Suppressor macrophage treated with lipopolysaccharide for 1 hour (primary cell): ENCODE measurements around the gene CYP20A1.
A peak's percentile ranks its signal among the peaks of the same experiment; 100 is the strongest.
"Not testable (repeated sequence)": the region's sequence is repeated elsewhere in the genome, so short reads cannot be mapped to it uniquely, and the experiment has no call there.

ENCODE experiments used
- DNase-seq, 3 donors: peaks; one replicate each; pipeline ENCODE4 v3.0.0-alpha.2; 2020 to 2022

CYP20A1 gene, protein sequence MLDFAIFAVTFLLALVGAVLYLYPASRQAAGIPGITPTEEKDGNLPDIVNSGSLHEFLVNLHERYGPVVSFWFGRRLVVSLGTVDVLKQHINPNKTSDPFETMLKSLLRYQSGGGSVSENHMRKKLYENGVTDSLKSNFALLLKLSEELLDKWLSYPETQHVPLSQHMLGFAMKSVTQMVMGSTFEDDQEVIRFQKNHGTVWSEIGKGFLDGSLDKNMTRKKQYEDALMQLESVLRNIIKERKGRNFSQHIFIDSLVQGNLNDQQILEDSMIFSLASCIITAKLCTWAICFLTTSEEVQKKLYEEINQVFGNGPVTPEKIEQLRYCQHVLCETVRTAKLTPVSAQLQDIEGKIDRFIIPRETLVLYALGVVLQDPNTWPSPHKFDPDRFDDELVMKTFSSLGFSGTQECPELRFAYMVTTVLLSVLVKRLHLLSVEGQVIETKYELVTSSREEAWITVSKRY

DNA sequence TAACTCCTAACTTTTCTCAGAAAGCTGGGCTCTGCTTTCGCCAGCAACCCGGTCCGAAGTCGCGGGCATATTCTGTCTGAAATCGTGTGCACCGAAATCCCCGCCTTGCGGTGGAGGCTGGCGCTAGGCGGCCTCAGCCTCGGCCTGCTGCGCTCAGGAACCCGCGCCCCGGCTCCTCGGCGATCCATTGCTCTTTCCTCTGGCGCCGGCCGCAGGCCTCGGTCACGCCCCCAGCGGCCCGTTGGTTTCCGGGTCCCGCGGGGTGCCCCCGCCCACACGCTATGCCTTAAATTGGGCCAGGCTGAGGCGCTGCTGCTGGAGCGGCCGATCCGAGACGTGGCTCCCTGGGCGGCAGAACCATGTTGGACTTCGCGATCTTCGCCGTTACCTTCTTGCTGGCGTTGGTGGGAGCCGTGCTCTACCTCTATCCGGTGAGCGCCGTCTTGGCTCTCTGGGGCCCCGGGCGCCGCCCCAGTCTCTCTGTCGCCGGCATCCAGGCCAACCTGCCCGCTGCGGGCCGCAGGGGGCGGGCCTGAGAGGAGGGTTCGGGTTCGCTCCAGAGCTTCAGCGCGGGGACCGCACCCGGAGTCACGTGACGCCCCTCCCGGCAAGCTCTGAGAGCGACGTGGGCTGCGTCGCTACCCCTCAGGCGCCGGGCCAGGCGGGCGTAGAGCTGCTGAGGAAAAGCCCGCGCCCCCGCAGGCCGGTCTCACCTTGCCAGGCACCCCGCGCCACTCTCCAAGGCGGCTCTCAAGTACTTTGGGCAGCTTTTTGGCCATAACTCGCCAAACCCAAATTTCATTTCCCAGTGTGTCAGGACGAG lies at the start of gene CYP20A1:
TSS of gene CYP20A1 (plus strand) at position 315 of the 823 bp plus-strand sequence. CDS start at position 360, 45 bp downstream.
- peak; percentile 99 to 100 (median 100) for DNase-seq

DNA sequence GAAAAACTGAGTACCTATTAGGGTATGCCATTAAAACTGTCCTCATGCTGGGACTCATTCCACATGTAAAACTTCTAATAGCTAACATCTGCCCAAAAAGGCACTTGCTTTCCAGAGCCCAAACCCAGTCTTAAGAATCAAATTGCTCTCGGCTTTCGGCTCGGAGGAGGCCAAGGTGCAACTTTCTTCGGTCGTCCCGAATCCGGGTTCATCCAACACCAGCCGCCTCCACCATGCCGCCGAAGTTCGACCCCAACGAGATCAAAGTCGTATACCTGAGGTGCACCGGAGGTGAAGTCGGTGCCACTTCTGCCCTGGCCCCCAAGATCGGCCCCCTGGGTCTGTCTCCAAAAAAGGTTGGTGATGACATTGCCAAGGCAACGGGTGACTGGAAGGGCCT lies 48.3 kb upstream of the CYP20A1 start:
- DNase-seq = not testable (repeated sequence)

DNA sequence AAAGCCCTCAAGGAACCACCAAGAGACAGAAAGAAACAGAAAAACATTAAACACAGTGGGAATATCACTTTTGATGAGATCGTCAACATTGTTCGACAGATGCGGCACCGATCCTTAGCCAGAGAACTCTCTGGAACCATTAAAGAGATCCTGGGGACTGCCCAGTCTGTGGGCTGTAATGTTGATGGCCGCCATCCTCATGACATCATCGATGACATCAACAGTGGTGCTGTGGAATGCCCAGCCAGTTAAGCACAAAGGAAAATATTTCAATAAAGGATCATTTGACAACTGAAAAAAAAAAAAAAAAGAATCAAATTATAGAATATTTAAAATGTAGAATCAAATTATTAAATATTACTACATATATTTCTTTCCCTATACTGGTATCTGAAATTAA lies 47.8 kb upstream of the CYP20A1 start:
- DNase-seq = not testable (repeated sequence)

DNA sequence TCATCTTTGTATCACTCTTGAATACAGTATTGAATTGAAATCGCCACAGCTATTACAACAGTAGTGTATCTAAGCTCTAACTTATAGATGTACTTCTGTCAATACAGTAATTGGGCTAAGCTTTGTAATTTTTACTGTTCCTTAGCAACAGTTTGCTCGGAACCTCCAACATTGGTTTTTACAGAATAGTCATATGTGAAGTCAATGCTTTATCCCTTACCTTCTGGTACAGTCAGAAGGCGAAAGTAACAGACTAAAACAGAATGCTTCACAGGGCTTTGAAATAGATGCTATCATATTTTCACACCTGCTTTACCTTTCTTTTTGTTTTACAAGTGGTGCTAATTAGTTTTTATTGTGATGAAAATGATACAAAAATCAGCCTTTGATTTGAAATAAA lies 46.9 kb upstream of the CYP20A1 start:
- DNase-seq = no peak

DNA sequence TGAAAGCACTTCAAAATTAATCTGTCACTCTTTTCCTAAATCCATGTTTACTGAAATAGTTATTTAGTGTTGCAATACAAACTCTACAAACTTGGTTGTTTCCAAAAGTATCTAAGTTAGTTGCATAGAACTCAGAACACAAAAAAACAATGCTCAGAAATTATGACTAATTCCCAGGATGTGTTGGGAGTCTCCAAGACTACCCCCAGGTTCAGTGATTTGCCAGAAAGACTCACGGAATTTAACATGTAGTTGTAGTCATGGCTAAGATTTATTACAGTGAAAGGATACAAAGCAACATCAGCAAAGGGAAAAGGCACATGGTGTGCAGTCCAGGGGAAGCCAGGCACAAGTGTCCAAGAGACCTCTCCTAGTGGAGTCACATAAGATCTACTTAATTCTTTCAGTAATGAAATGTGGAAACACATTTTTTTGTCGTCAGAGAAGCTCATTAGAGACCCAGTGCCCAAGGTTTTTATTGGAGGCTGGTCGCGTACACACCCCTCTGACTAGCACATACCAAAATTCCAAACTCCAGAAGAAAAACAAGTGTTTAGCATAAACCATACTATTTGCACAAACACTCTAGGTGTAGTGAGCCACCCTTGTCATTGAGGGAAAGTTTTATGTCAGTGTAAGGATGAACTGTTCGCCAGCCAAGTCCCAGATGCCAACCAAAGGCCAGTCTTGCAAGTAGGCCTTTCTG lies 43.3 kb upstream of the CYP20A1 start:
- DNase-seq = peak in 1 of 3 donors; percentile 11

DNA sequence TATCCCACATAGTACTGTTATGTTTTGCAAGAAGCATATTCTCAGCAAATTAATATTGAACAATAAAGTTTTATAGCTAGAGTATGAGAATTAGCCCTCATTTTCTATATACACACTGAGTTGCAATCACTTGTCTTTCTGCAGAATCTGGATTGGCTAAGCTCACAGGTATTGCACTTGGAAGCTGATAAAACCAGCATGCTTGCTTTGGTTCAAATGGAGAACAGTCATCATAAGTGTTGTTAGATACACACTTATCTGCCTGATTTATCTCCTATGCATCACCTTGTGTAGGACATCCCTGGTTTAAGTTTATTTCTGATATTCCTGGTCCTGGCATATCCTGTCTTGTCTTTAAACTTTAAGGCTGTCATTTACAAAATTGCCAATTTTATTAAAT lies 38.0 kb upstream of the CYP20A1 start:
- DNase-seq = peak in 1 of 3 donors; percentile 9

DNA sequence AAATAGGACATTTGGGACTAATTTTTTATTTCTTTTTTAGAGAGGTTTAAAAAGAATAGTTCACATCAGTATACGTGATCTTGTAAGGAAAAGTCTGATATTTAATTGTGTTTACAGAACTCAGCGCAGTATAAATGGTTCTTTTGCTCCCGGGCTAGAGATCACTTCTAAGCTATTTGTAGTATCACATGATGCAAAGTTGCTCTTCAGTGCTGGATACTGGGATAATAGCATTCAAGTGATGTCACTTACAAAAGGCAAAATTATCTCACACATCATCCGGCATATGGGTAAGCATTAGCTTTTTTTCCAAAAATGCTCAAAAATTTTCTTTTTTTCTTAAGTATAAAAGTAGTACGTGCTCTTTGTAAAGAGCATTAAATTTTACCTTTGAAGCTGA lies 37.4 kb upstream of the CYP20A1 start:
- DNase-seq = peak in 1 of 3 donors; percentile 14

DNA sequence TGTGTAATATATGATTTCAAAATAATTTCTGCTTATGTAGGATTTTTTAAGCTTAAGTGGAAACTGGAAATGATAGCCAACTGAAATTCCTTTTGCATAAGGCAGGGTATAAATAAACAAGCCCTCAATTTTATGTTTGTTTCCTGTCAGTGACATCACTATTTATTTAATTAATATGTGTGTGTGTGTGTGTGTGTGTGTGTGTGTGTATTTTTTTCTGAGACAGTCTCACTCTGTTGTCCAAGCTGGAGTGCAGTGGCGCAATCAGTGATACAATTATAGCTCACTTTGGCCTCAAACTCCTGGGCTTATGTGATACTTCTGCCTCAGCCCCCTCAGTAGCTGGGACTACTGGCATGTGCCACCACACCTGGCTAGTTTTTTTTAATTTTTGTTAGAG lies 29.3 kb upstream of the CYP20A1 start:
- DNase-seq = peak in 1 of 3 donors; percentile 8

DNA sequence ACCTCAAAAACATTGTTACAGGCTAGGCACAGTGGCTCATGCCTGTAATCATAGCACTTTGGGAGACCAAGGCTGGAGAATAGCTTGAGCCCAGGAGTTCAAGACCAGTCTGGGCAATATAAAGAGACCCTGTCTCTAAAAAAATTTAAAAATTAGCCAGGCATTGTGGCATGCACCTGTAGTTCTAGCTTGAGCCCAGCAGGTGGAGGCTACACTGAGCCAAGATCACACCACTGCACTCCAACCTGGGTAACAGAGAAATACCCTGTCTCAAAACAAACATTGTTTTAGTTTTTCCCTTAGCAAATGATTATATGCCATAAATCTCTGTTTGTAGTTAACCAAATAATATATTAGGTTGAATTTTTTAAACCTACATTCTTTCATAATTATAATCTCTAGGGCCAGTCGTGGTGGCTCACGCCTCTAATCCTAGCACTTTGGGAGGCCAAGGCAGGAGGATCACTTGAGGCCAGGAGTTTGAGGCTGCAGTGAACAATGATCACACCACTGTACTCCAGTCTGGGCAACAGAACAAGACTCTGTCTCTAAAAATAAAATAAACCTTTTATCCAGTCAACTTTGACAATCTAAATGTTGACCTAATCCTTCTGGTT lies 13.3 kb upstream of the CYP20A1 start:
- peak; percentile 30 to 32 (median 31) for DNase-seq

DNA sequence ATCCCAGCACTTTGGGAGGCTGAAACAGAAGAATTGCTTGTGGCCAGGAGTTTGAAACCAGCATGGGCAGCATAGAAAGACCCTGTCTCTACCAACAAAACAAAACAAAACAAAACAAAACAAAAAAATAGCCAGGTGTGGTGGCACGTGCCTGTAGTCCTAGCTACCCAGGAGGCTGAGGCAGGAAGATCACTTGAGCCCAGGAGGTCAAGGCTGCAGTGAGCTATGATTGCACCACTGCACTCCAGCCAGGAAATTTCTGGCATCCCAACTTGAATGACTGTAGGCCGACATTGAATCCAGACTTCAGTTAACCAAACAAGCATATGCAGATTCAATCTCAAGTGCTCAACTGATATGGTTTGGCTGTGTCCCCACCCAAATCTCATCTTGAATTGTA lies 9.1 kb upstream of the CYP20A1 start:
- DNase-seq = not testable (repeated sequence)

DNA sequence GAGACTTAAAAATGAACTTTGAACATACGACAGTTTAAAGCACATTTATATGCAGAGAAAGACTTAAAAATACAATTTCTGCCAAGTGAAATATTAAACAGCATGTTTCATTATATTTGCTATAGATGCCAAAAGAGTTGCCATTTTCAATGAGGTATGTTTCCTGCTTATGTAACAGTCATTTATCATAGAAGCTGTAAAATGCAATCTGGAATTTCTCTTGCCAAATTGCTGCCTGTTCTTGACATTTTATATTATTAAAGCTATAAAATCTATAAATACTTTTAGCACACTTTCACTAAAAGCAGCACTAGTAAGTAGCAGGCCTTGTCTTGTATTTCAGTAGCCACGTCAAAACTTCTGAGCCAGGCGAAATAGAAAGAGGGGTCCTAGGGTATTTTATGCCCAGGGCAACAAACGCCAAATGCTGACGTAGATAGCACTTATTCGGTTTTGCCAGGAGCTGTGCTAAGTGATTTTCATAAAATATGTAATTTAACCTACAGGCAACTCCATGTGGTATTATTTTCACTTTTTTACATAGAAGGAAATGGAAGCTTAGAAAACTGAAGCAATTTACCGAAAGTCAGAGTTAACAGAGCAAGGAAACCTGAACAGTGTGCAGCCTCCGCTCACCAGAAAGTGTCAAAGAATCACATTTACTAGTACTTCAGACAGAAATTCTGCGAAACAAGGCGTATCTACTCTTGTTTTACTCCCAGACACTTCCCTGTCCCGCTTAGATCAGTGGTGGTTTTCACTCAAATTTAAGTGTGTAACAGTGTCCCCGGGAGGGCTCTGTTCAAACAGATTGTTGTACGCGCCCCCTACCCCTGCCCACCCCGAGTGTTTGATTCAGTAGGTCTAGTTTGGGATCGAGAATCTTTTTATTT lies 1.2 kb upstream of the CYP20A1 start:
- DNase-seq = no peak

DNA sequence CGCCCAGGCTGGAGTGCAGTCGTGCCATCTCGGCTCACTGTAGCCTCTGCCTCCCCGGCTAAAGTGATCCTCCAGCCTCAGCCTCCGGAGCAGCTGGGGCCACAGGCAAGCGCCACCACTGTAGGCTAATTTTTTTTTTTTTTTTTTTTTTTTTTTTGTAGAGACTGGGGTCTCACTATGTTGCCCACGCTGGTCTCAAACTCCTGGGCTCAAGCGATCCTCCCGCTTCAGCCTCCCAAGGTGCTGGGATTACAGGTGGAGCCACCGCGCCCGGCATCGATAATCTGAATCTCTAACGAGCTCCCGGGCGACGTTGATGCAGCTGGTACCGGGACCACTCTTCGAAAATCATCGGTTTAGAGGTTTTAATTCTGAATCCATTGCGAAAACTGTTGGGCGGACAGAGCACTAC lies 520 bp upstream of the CYP20A1 start:
- DNase-seq = no peak

DNA sequence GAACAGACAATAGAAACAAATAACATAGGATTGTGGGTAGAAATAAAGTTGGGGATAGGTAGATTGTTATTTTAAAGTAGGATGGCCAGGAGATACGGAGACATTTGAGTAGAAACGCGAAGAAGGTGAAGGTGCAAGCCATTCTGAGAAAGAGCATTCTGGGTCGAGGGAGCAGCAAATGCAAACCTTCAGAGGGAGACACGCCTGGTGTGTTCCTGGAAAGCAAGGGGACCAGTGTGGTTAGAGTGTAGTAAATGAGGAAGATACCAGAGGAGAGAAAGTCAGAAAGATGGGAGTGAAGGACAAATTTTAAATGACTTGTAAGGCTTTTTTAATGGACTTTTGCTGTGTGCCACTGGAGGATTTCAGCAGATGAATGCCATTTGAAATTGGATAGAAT lies 1.7 kb downstream of the CYP20A1 start:
- DNase-seq = no peak

DNA sequence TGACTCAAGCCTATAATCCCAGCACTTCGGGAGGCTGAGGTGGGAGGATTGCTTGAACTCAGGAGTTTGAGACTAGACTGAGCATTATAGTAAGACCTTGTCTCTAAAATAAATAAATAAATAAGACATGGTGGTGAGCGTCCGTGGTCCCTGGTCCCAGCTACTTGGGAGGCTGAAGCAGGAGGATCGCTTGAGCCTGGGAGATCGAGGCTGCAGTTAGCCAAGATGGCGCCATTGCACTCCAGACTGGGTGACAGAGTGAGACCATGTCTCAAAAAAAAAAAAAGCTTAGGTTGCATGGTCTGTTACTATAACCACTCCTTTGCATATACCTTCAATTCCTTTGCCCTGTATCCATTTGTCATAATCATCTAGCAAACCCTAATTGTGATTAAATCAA lies 3.7 kb downstream of the CYP20A1 start:
- no peak for DNase-seq

DNA sequence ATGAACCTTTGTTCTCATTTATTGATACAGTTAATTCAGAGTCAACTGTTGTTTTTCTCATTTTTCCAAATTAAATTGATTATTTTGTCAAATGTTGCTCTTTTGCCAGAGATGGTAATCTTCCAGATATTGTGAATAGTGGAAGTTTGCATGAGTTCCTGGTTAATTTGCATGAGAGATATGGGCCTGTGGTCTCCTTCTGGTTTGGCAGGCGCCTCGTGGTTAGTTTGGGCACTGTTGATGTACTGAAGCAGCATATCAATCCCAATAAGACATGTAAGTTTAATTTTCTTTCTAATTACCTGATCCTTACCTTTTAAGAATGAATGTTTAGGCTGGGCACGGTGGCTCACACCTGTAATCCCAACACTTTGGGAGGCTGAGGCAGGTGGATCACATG lies 7.8 kb downstream of the CYP20A1 start:
- DNase-seq = no peak

DNA sequence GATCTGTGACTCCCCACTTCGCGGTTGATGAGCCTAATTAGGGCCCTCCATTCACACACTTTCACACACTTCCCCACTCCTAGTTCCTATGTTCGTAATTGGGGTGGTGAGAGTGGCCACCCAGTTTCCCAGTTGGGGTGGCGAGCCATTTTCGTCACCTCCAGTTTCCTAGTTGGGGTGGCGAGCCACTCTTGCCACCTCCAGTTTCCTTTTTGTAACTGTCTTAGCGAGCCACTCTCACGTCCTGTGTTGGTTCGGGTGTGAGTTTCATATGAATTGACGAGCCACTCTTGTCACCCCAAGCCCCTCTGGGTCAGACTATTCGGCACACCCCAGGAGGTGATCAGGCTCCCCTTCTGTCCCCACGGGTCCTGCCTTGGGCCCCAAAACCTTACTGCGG lies 14.0 kb downstream of the CYP20A1 start:
- DNase-seq = no peak

DNA sequence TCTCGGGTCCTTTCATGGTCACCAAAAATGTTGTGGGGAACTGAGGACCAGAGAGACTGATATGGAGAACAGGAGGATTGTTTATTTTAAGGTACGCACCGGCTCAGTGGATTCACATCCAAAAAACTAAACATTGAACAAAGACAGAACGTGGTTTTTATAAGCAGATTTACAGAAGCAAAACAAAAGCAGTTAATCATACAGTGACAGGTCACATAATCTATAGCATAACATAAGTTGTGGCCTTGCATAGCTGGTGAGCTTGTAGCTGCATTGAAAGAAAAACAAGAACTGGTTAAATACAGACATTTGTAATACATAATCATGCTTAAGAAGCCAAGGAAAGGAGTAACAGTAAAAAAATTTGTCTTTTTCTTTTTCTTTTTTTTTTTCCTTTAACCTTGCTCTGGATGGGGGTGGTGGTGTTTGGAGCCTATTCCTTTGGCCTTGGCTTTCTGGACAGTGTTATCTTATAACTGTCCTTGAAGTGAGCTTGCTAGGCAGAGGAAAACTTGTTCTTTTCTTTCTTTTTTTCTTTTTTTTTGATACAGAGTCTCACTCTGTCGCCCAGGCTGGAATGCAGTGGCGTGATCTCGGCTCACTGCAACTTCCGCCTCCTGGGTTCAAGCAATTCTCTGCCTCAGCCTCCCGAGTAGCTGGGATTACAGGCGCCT lies 14.7 kb downstream of the CYP20A1 start:
- DNase-seq = not testable (repeated sequence)

DNA sequence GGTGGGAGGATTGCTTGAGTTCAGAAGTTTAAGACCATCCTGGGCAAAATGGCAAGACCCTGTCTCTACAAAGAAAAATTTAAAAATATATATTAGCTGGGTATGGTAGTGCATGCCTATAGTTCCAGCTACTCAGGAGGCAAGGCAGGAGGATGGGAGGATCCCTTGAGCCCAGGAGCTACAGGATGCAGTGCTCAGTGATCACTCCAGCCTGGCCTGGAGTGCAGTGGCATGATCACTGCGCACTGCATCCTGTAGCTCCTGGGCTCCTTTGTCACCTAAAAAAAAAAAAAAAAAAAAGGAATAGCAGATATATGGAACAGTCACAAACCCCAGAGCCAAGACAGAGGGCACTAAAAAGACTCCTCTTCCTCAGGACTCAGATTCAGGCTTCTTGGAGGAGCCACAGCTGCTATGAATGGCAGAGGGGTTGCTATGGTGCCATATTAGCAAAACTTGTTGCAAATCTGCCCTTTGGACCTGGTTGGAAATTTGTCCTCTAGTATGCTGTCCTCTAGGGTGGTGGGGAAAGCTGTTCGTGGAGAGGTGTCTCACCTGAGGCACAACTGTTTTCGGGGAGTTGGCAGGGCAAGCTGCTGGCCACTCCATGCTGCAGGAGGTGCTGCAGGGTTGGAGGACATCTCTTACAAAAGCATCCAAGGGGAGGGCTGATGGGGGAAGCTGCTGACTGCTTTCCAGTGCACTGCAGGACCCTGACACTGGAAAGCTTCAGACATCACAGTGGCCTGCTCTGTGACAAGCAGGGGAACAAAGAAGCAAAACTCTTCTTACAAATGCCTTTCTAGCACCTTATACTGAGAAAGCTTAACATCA lies 22.7 kb downstream of the CYP20A1 start:
- DNase-seq = no peak

DNA sequence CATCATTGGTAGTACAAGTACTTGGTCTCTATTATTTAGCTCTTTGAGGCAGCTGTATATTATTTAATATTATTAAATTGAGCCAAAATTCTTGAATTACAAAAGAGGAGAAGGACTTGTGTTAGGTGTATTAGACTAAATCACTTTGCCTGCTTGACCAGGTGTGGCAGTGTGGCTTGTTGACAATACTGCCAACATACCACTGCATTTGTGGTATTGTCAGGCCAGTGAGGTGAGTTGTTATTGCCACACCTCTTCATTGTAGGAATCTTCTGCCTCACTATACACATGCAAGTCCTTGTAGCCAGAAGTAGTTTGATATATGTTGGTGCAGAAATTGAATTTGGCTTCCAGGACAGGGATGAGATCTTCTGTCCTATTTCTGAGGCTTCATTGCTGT lies 40.5 kb downstream of the CYP20A1 start:
- DNase-seq = no peak

DNA sequence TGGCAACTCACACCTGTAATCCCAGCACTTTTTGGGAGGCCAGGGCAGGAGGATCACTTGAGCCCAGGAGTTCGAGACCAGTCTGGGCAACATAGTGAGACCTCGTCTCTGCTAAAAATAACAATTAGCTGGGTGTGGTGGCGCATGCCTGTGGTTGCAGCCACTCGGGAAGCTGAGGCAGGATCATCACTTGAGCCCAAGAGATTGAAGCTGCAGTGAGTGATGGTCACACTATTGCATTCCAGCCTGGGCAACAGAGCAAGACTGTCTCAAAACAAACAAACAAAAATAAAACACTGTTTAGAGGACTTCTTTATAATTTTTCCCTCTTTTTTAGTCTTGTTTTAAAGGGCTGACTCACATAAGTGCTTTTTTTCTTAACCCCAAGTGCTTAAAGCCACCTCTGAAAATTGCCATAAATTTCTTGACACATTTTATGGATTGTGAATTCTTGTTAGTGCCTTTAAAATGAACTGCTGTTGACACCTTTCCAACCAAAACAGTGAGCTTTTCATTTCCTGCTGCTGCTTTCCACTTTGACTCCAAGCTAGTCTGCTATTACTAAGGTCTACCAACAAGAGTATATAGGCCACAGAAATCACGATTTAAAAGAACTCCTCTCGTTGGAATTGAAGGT lies 41.7 kb downstream of the CYP20A1 start:
- DNase-seq = no peak
